ENCODE data around the gene KIAA0586. TPM values are rescaled to one million over a fixed set of nuclear protein-coding genes. Genes with fewer than 3 reads are reported as not detected.

Gene KIAA0586
- total RNA-seq, 1 donor from 2014 or later: 14.5 TPM

- DNase-seq (ENCODE audit: low spot score): no peak
- Mint-ChIP-seq H3K4me3 (ENCODE audit: unreplicated experiment) (no peak overlapping the region), H3K27ac (ENCODE audit: unreplicated experiment) (peak overlapping the region; percentile 91), H3K4me1 (ENCODE audit: low read depth) (peaks cover 37% of the 10 kb centered on the region), H3K9me3 (ENCODE audit: low read depth) (peaks cover 16% of the 10 kb centered on the region), H3K27me3 (ENCODE audit: low read depth) (no peaks in the 10 kb centered on the region), H3K36me3 (ENCODE audit: low read depth) (peaks cover 9% of the 10 kb centered on the region)
- TF ChIP-seq CTCF (IDR thresholded peaks at IDR 0.05): no peak
These were observed 105.9 kb downstream of the KIAA0586 start for GRCh38 chr14:58533446-58533845.

- Mint-ChIP-seq H3K36me3 (ENCODE audit: low read depth) (peaks cover 3% of the 10 kb centered on the region), H3K9me3 (ENCODE audit: low read depth) (peaks cover 2% of the 10 kb centered on the region), H3K4me1 (ENCODE audit: low read depth) (peaks cover 42% of the 10 kb centered on the region), H3K27me3 (ENCODE audit: low read depth) (no peaks in the 10 kb centered on the region), H3K4me3 (ENCODE audit: unreplicated experiment) (peak overlapping the region; percentile 13), H3K27ac (ENCODE audit: unreplicated experiment) (peak overlapping the region; percentile 91)
- no peak for DNase-seq (ENCODE audit: low spot score)
- TF ChIP-seq CTCF (IDR thresholded peaks at IDR 0.05): no peak
These were observed 107.5 kb downstream of the KIAA0586 start for GRCh38 chr14:58535044-58535443.

- peak overlapping the region; percentile 45 for H3K27ac Mint-ChIP-seq (ENCODE audit: unreplicated experiment)
- no peak overlapping the region for H3K4me3 Mint-ChIP-seq (ENCODE audit: unreplicated experiment)
- H3K4me1 Mint-ChIP-seq (ENCODE audit: low read depth): peaks cover 57% of the 10 kb centered on the region
- no peaks in the 10 kb centered on the region for H3K27me3 Mint-ChIP-seq (ENCODE audit: low read depth)
- H3K36me3 Mint-ChIP-seq (ENCODE audit: low read depth): peaks cover 2% of the 10 kb centered on the region
- no peak for DNase-seq (ENCODE audit: low spot score)
- no peak for TF ChIP-seq CTCF (IDR thresholded peaks at IDR 0.05)
- no peaks in the 10 kb centered on the region for H3K9me3 Mint-ChIP-seq (ENCODE audit: low read depth)
These were observed 109.5 kb downstream of the KIAA0586 start for GRCh38 chr14:58537004-58537403.

GRCh38 chr14:58540749-58541632, 113.5 kb downstream of the KIAA0586 start:
- peaks cover 22% of the 10 kb centered on the region for H3K4me1 Mint-ChIP-seq (ENCODE audit: low read depth)
- H3K36me3 Mint-ChIP-seq (ENCODE audit: low read depth): peaks cover 7% of the 10 kb centered on the region
- H3K9me3 Mint-ChIP-seq (ENCODE audit: low read depth): peaks cover 4% of the 10 kb centered on the region
- peak overlapping the region; percentile 13 for H3K27ac Mint-ChIP-seq (ENCODE audit: unreplicated experiment)
- no peaks in the 10 kb centered on the region for H3K27me3 Mint-ChIP-seq (ENCODE audit: low read depth)
- no peak for TF ChIP-seq CTCF (IDR thresholded peaks at IDR 0.05)
- DNase-seq (ENCODE audit: low spot score): no peak
- no peak overlapping the region for H3K4me3 Mint-ChIP-seq (ENCODE audit: unreplicated experiment)

GRCh38 chr14:58541633-58542022, 114.1 kb downstream of the KIAA0586 start:
- no peak for TF ChIP-seq CTCF (IDR thresholded peaks at IDR 0.05)

More at GRCh38 chr14:58541633-58542022, 114.1 kb downstream of the KIAA0586 start:
- Mint-ChIP-seq H3K4me1 (ENCODE audit: low read depth) (peaks cover 22% of the 10 kb centered on the region), H3K9me3 (ENCODE audit: low read depth) (peaks cover 4% of the 10 kb centered on the region), H3K27ac (ENCODE audit: unreplicated experiment) (no peak overlapping the region), H3K36me3 (ENCODE audit: low read depth) (peaks cover 7% of the 10 kb centered on the region), H3K4me3 (ENCODE audit: unreplicated experiment) (no peak overlapping the region), H3K27me3 (ENCODE audit: low read depth) (no peaks in the 10 kb centered on the region)
- DNase-seq (ENCODE audit: low spot score): no peak
